PC-9 (cell line): Measurements from ENCODE around the gene PLEKHJ1. TPM values are rescaled to one million over a fixed set of nuclear protein-coding genes. Genes with fewer than 3 reads are reported as not detected.

Experiments used
- BruUV-seq: library from RNA; stranded (reverse); fragments of 400-500 nt; replicated peaks from 2 replicates; lab custom pipeline; 2021; lab: Mats Ljungman, UMichigan
- CTCF ChIA-PET: fragments of 300-600 bp; sonication (Branson Sonifier 250); formaldehyde crosslinking; loops from one replicate; lab custom pipeline; 2022; ENCODE audit warnings: antibody characterized with exemption; lab: Charles Lee
- POLR2A ChIA-PET: fragments of 300-600 bp; sonication (Branson Sonifier 250); formaldehyde crosslinking; loops from one replicate; lab custom pipeline; 2022; ENCODE audit warnings: antibody characterized with exemption; ENCODE audit not compliant: unreplicated experiment; lab: Charles Lee
- DNase-seq, 2 experiments: peaks; one replicate each; pipeline versions ENCODE4 v3.0.0 to v3.0.0-alpha.2; 2015 to 2022; ENCODE audit warnings: mixed read lengths in 1 of 2
- H2AFZ ChIP-seq: fragments of 200-600 bp; sonication (generic); 2 replicates; pipeline ENCODE4 v1.8.1; 2017; ENCODE audit warnings: antibody characterized with exemption
- H3F3A ChIP-seq: fragments of 200-600 bp; sonication (generic); 2 replicates; pipeline ENCODE4 v1.8.1; 2017; ENCODE audit warnings: antibody characterized with exemption, mild to moderate bottlenecking, low read depth; ENCODE audit not compliant: insufficient read depth
- H3K27ac ChIP-seq: fragments of 200-600 bp; sonication (generic); 2 replicates; pipeline ENCODE4 v1.6.1; 2016; ENCODE audit warnings: mixed run types
- H3K27me3 ChIP-seq: fragments of 200-600 bp; sonication (generic); 2 replicates; pipeline ENCODE4 v1.6.1; 2016; ENCODE audit warnings: low read depth, mixed run types; ENCODE audit not compliant: insufficient read depth
- H3K36me3 ChIP-seq: fragments of 200-600 bp; sonication (generic); 2 replicates; pipeline ENCODE4 v1.6.1; 2016; ENCODE audit warnings: low read depth, mixed run types
- H3K4me1 ChIP-seq: fragments of 200-600 bp; sonication (generic); replicated peaks from 2 replicates; pipeline ENCODE4 v1.6.1; 2016; ENCODE audit warnings: mixed run types; ENCODE audit not compliant: insufficient read depth
- H3K4me2 ChIP-seq: fragments of 200-600 bp; sonication (generic); 2 replicates; pipeline ENCODE4 v1.6.1; 2017; ENCODE audit warnings: mixed run types
- H3K4me3 ChIP-seq: fragments of 200-600 bp; sonication (generic); 2 replicates; pipeline ENCODE4 v1.6.1; 2016; ENCODE audit warnings: mixed run types
- H3K79me2 ChIP-seq: fragments of 200-600 bp; sonication (generic); 2 replicates; pipeline ENCODE4 v1.6.1; 2017; ENCODE audit warnings: low read depth, mixed run types
- H3K9me2 ChIP-seq: fragments of 200-600 bp; sonication (generic); 2 replicates; pipeline ENCODE4 v1.8.1; 2017; ENCODE audit warnings: mild to moderate bottlenecking; ENCODE audit not compliant: insufficient read depth
- H3K9me3 ChIP-seq: fragments of 200-600 bp; sonication (generic); 2 replicates; pipeline ENCODE4 v1.8.1; 2016; ENCODE audit warnings: low read depth; ENCODE audit not compliant: insufficient read depth
- H4K20me1 ChIP-seq: fragments of 200-600 bp; sonication (generic); 2 replicates; pipeline ENCODE4 v1.8.1; 2017; ENCODE audit not compliant: insufficient read depth
- CTCF ChIP-seq: fragments of 200-600 bp; sonication (generic); conservative IDR thresholded peaks from 2 replicates; pipeline ENCODE4 v1.6.1; 2017; ENCODE audit warnings: mixed run types, antibody characterized with exemption, mild to moderate bottlenecking, moderate library complexity
- EZH2 ChIP-seq: fragments of 200-600 bp; sonication (generic); IDR thresholded peaks from 2 replicates; pipeline ENCODE4 v1.8.0; 2017; ENCODE audit warnings: antibody characterized with exemption, low read depth
- intact Hi-C: fragments of 100-400 bp; cut with micrococcal nuclease; formaldehyde crosslinking; loops from one replicate; pipeline ENCODE4 v1.10.0; 2022; ENCODE audit not compliant: unreplicated experiment
- total RNA-seq: library from RNA; stranded (reverse); gene quantifications from 2 replicates; pipeline ENCODE4 v1.2.3, GENCODE V29; 2021

Gene PLEKHJ1
- total RNA-seq, 1 experiment from 2014 or later = 38.6 TPM

- POLR2A ChIA-PET = no interaction called here
- BruUV-seq = no TSS peak
- no peaks in the 10 kb centered on the region for H3K36me3 ChIP-seq
Observed at GRCh38 chr19:2219726-2220125, 16.4 kb downstream of the PLEKHJ1 start.

GRCh38 chr19:2217591-2217990 lies 18.5 kb downstream of the PLEKHJ1 start:
- POLR2A ChIA-PET = no interaction called here
- intact Hi-C loops = no loop called here
- Histone ChIP-seq H3F3A (no peaks in the 10 kb centered on the region), H4K20me1 (no peaks in the 10 kb centered on the region), H3K4me1 (no peaks in the 10 kb centered on the region), H3K79me2 (no peaks in the 10 kb centered on the region), H2AFZ (no peak overlapping the region), H3K4me3 (no peak overlapping the region), H3K27ac (no peak overlapping the region), H3K4me2 (no peak overlapping the region), H3K9me2 (no peaks in the 10 kb centered on the region), H3K9me3 (no peaks in the 10 kb centered on the region), H3K36me3 (no peaks in the 10 kb centered on the region), H3K27me3 (no peaks in the 10 kb centered on the region)
- no peak for TF ChIP-seq EZH2
- no peak for TF ChIP-seq CTCF
- no TSS peak for BruUV-seq
- no peak for DNase-seq
- CTCF ChIA-PET = no interaction called here

More at GRCh38 chr19:2219726-2220125, 16.4 kb downstream of the PLEKHJ1 start:
- H3K9me3 ChIP-seq = no peaks in the 10 kb centered on the region
- CTCF ChIA-PET = no interaction called here
- no peak overlapping the region for H3K4me3 ChIP-seq
- no peak for TF ChIP-seq CTCF
- no peak for DNase-seq
- no peak overlapping the region for H2AFZ ChIP-seq
- H3K4me1 ChIP-seq = no peaks in the 10 kb centered on the region
- H3K79me2 ChIP-seq = no peaks in the 10 kb centered on the region
- H3K27ac ChIP-seq = no peak overlapping the region
- intact Hi-C loops = no loop called here
- H4K20me1 ChIP-seq = no peaks in the 10 kb centered on the region
- H3K4me2 ChIP-seq = no peak overlapping the region
- H3K27me3 ChIP-seq = no peaks in the 10 kb centered on the region
- H3F3A ChIP-seq = no peaks in the 10 kb centered on the region
- H3K9me2 ChIP-seq = no peaks in the 10 kb centered on the region

DNA sequence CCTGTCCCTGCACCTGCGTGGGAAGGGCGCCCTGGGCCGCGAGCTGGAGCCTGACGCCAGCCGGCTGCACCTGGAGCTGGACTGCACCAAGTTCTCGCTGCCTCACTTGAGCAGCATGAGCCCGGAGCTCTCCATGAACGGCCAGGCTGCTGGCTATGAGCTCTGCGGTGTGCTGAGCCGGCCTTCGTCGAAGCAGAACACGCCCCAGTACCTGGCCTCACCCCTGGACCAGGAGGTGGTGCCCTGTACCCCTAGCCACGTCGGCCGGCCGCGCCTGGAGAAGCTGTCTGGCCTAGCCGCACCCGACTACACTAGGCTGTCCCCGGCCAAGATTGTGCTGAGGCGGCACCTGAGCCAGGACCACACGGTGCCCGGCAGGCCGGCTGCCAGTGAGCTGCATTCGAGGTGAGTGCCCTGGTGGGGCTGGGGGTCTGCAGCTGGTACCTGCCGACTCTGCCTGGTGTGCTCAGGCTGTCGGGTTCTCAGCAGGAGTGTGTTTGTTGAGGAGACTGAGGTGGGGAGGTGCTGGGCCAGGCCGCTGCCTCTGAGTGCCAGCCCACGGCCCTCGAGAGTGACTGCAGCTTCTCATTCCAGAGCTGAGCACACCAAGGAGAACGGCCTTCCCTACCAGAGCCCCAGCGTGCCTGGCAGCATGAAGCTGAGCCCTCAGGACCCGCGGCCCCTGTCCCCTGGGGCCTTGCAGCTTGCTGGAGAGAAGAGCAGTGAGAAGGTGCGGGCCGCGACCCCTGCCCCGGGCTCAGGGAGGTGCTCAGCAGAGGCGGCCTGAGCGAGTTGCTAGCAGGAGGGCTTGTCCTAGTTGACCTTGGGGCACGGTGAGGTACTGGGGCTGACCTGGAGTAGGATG lies 19.5 kb downstream of the PLEKHJ1 start:
- no peaks in the 10 kb centered on the region for H3K36me3 ChIP-seq
- POLR2A ChIA-PET = no interaction called here

More for the DNA sequence above, 19.5 kb downstream of the PLEKHJ1 start:
- Histone ChIP-seq H2AFZ (no peak overlapping the region), H3K27me3 (no peaks in the 10 kb centered on the region), H3K4me1 (no peaks in the 10 kb centered on the region), H4K20me1 (no peaks in the 10 kb centered on the region), H3K4me2 (no peak overlapping the region), H3F3A (no peaks in the 10 kb centered on the region), H3K27ac (no peak overlapping the region), H3K79me2 (no peaks in the 10 kb centered on the region), H3K4me3 (no peak overlapping the region), H3K9me3 (no peaks in the 10 kb centered on the region), H3K9me2 (no peaks in the 10 kb centered on the region)
- CTCF ChIA-PET = no interaction called here
- no TSS peak for BruUV-seq
- TF ChIP-seq EZH2 (no peak), CTCF (no peak)
- no peak for DNase-seq
- intact Hi-C loops = no loop called here
